ENCODE data around the gene RPS6KB2.
A peak's percentile ranks its signal among the peaks of the same experiment; 100 is the strongest.
"Not testable (repeated sequence)": the region's sequence is repeated elsewhere in the genome, so short reads cannot be mapped to it uniquely, and the experiment has no call there.

Gene RPS6KB2

DNA sequence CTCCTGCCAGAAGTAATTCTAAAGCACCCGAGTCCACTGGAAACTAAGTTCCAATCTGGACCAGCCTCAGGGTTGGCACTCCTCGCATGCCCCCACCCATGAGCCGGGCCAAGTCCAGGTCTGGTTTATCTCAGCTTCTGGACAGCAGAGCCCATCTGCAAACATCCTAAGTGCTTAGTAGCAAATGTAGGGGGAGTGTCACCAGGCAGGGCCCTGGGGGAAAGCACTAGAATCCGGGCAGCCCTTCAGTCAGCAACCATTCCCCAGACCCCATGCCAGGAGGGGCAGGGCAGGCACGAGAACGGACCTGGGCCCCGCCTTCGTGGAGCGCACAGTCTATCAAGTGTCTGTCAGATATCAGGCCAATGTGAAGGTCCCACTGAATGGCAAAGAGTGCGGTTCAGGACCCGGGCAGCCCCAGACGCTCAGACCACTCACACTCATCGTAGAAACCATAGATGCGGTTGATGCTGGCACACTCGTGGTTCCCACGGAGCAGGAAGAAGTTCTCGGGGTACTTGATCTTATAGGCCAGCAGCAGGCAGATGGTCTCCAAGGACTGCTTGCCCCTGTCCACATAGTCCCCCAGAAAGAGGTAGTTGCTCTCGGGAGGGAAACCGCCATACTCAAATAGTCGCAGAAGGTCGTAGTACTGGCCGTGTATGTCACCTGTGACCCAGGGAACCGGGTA, 27.9 kb upstream of the RPS6KB2 start:
- Histone ChIP-seq H3K27me3 (ENCODE audit: control insufficient read depth, insufficient read depth, low read length) (no peaks in the 10 kb centered on the region), H3K36me3 (ENCODE audit: control insufficient read depth, insufficient read depth, low read length) (peaks cover 11% of the 10 kb centered on the region), H3K9ac (ENCODE audit: low read length) (peak overlapping the region; percentile 93), H3K9me3 (ENCODE audit: control insufficient read depth, low read length) (no peaks in the 10 kb centered on the region), H3K4me1 (ENCODE audit: control insufficient read depth, insufficient read depth, low read length) (peaks cover 16% of the 10 kb centered on the region), H3K4me3 (ENCODE audit: low read length) (peak overlapping the region; percentile 82)

DNA sequence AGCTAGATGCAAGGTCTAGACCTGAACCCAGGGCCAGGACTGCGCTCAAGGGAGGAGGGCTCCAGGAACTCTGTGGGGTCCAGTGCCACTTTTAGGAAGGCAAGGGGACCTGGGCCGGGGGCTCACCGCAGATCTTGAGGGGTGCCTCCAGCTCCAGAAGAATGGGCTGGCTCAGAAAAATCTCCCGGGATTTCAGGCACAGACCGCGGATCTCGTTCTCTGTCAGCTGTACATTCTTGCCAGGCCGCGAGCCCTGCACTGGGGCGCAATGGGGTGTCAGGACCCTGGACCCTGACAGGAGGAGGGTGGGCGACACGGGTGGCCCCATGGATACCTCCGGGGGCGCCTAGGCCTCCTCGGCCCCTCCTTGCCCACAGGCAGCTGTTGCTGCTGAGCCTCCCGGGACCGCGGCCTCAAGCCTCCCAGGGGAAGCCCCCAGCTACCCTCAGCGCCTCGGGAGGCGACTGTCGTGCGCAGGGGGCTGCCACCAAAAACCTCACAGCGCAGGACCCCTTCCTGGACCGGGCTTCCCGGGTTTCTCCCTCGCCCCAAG, 27.3 kb upstream of the RPS6KB2 start:
- peaks cover 16% of the 10 kb centered on the region for H3K4me1 ChIP-seq (ENCODE audit: control insufficient read depth, insufficient read depth, low read length)

DNA sequence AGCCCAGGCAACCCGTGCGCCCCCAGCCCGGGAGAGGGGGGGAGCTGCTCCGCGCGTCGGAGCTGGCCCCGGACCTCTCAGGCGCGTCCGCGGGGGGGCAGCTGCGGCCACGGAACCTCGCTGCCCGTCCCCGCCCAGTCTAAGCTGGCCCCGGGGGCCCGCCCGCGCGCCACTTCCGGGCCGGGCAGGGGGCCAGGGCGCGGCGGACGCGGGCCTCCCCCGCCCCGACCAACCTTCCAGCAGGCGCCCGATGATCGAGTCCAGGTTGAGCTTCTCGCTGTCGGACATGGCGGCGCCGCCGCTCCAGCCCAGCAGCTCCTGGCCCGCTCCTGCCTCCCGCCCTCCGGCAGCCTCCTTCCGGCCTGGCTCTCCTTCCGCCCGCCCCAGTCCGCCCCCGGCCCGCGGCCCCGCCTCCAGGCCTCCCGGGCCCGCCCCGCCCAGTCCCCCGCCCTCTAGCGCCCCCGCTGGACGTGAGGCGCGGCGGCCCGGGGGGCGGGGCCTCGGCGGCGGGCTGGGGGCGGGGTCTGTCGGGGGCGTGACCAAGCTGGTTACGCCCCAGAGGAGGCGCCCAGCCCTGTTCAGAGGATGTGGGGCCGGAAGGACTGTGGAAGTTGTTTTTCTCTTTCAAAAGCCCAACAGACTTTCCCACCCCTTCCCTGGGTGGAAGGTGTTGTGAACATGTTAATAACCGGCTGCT, 26.7 kb upstream of the RPS6KB2 start, which contains the start of gene PPP1CA:
Gene PPP1CA, minus strand, starts transcription at position 364 of the 697 bp plus-strand sequence. Its CDS starts 76 bp downstream, at position 288.
- Histone ChIP-seq H3K9me3 (ENCODE audit: control insufficient read depth, low read length) (no peaks in the 10 kb centered on the region), H3K4me1 (ENCODE audit: control insufficient read depth, insufficient read depth, low read length) (peaks cover 16% of the 10 kb centered on the region), H3K27me3 (ENCODE audit: control insufficient read depth, insufficient read depth, low read length) (peaks cover 3% of the 10 kb centered on the region), H3K36me3 (ENCODE audit: control insufficient read depth, insufficient read depth, low read length) (peaks cover 11% of the 10 kb centered on the region), H3K4me3 (ENCODE audit: low read length) (peak within 1 kb of the TSS; percentile 82), H3K9ac (ENCODE audit: low read length) (peak within 1 kb of the TSS; percentile 93)

More for the DNA sequence above, 27.3 kb upstream of the RPS6KB2 start:
- Histone ChIP-seq H3K27me3 (ENCODE audit: control insufficient read depth, insufficient read depth, low read length) (no peaks in the 10 kb centered on the region), H3K9me3 (ENCODE audit: control insufficient read depth, low read length) (no peaks in the 10 kb centered on the region), H3K36me3 (ENCODE audit: control insufficient read depth, insufficient read depth, low read length) (peaks cover 11% of the 10 kb centered on the region), H3K4me3 (ENCODE audit: low read length) (peak overlapping the region; percentile 82), H3K9ac (ENCODE audit: low read length) (peak overlapping the region; percentile 93)

DNA sequence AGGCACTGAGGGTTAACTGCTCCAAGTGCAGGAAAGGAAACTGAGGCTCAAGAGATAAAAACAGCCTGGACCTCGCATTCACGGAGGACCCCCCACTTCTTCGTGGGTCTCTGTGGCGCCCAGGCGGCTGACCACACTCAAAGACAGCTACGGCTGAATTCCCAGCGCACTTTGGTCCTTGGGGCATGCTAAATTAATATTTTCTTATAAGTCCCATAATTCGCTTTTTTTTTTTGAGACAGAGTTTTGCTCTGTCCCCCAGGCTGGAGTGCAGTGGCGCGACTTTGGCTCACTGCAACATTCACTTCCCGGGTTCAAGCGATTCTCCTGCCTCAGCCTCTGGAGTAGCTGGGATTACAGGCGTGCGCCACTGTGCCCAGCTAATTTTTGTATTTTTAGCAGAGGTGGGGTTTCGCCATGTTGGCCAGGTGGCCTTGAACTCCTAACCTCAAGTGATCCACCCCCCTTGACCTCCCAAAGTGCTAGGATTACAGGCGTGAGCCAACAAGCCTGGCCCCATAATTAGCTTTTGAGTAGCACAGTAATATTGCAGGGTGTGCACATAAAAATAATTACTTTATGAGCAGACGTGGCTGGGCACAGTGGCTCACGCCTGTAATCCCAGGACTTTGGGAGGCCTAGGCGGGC, 26.0 kb upstream of the RPS6KB2 start:
- Histone ChIP-seq H3K36me3 (ENCODE audit: control insufficient read depth, insufficient read depth, low read length) (peaks cover 11% of the 10 kb centered on the region), H3K9ac (ENCODE audit: low read length) (peak overlapping the region; percentile 87), H3K4me3 (ENCODE audit: low read length) (peak overlapping the region; percentile 8), H3K4me1 (ENCODE audit: control insufficient read depth, insufficient read depth, low read length) (peaks cover 16% of the 10 kb centered on the region)
- not testable (repeated sequence) for H3K27me3 ChIP-seq (ENCODE audit: control insufficient read depth, insufficient read depth, low read length); H3K9me3 ChIP-seq (ENCODE audit: control insufficient read depth, low read length)

DNA sequence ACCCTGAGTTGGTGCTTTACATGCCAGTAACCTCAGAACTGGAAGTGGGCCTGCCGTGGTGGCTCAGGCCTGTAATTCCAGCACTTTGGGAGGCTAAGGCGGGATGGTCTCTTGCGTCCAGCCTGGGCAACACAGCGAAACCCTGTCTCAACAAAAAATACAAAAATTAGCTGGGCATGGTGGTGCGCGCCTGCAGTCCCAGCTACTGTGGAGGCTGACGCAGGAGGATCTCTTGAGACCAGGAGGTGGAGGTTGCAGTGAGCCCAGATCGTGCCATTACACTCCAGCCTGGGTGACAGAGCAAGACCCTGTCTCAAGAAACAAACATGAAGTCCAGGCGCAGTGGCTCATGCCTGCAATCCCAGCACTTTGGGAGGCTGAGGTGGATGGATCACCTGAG, 25.2 kb upstream of the RPS6KB2 start:
- not testable (repeated sequence) for H3K36me3 ChIP-seq (ENCODE audit: control insufficient read depth, insufficient read depth, low read length); H3K4me3 ChIP-seq (ENCODE audit: low read length); H3K27me3 ChIP-seq (ENCODE audit: control insufficient read depth, insufficient read depth, low read length); H3K9ac ChIP-seq (ENCODE audit: low read length); H3K9me3 ChIP-seq (ENCODE audit: control insufficient read depth, low read length)
- H3K4me1 ChIP-seq (ENCODE audit: control insufficient read depth, insufficient read depth, low read length) = peaks cover 16% of the 10 kb centered on the region

DNA sequence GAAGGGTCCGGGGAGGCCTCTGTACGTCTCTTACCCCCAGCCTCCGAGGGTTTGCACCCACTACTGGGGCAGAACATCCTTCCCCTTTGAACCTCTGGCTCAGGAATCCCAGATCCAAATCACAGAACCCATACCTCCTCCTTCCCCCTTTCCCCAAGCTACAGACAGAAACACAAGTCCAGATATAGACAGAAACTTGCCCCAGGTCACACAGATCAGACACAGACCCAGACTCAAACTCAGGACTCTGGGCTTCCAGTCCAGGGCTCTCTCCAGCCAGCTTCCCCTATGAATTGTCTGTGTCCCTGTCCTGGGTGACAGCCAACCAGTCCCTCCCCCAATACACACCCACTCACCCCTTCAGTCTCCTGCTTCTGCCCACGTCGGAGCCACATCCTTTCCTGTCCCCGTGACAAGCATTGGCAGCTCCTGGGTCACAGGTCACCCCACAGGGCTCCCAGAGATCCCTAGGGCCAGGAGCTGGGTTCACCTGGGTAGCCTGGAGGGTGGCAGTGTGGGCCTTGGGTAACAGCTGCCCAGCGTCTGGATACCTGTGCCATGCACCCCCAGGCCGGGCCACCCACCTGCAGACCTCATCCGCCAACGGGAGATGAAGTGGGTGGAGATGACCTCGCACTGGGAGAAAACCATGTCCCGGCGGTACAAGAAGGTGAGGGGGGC, 23.6 kb upstream of the RPS6KB2 start:
- Histone ChIP-seq H3K4me1 (ENCODE audit: control insufficient read depth, insufficient read depth, low read length) (peaks cover 18% of the 10 kb centered on the region), H3K4me3 (ENCODE audit: low read length) (no peak overlapping the region)

DNA sequence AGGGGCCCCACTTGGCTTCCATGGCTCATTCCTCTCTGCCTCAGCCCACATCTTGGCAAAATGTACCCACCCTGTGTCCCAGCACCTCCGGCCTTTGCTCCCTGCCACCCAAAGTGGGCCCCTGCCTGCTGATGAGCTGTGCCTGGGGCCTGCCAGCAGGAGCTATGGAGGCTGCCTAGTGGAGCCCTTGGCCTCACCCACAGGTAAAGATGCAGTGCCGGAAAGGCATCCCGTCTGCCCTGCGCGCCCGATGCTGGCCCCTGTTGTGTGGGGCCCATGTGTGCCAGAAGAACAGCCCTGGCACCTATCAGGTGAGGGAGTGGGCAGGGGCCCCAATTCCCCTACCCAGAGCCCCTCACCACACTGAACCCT, 23.1 kb upstream of the RPS6KB2 start:
- no peaks in the 10 kb centered on the region for H3K36me3 ChIP-seq (ENCODE audit: control insufficient read depth, insufficient read depth, low read length)
- no peak overlapping the region for H3K4me3 ChIP-seq (ENCODE audit: low read length)
- H3K9ac ChIP-seq (ENCODE audit: low read length) = no peak overlapping the region
- no peaks in the 10 kb centered on the region for H3K9me3 ChIP-seq (ENCODE audit: control insufficient read depth, low read length)
- H3K4me1 ChIP-seq (ENCODE audit: control insufficient read depth, insufficient read depth, low read length) = peaks cover 22% of the 10 kb centered on the region
- peaks cover 3% of the 10 kb centered on the region for H3K27me3 ChIP-seq (ENCODE audit: control insufficient read depth, insufficient read depth, low read length)

More for the DNA sequence above, 23.6 kb upstream of the RPS6KB2 start:
- H3K27me3 ChIP-seq (ENCODE audit: control insufficient read depth, insufficient read depth, low read length) = peaks cover 3% of the 10 kb centered on the region
- no peaks in the 10 kb centered on the region for H3K9me3 ChIP-seq (ENCODE audit: control insufficient read depth, low read length)
- H3K36me3 ChIP-seq (ENCODE audit: control insufficient read depth, insufficient read depth, low read length) = no peaks in the 10 kb centered on the region
- H3K9ac ChIP-seq (ENCODE audit: low read length) = no peak overlapping the region

DNA sequence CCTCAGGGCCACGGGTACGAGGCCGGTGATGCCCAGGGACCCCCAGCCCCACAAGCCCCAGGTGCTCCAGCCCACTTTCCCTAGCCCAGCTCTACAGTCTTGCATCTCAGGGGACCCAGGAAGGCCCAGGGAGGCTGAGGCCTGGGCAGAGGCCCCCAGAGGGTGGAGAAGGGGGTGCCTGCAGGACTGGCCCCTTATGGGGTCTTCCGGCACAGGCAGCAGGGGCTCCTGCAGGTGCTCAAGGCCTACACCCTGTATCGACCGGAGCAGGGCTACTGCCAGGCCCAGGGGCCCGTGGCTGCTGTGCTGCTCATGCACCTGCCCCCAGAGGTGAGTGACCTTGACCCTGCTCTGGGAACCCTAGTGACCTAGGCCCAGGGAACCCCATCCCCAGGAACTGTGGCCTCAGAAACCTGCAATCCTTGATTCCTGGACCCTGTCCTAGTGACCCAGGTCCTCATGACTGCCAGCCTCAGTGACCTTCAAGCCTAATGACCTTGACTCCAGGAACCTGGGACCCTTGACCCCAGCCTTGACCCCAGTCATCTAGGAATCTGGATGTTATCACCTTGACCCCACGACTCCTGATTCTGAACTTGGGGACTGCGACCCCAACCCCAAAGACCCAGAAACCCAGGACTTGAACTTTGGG, 22.5 kb upstream of the RPS6KB2 start:
- Histone ChIP-seq H3K9me3 (ENCODE audit: control insufficient read depth, low read length) (no peaks in the 10 kb centered on the region), H3K4me1 (ENCODE audit: control insufficient read depth, insufficient read depth, low read length) (peaks cover 21% of the 10 kb centered on the region), H3K27me3 (ENCODE audit: control insufficient read depth, insufficient read depth, low read length) (peaks cover 7% of the 10 kb centered on the region), H3K36me3 (ENCODE audit: control insufficient read depth, insufficient read depth, low read length) (no peaks in the 10 kb centered on the region), H3K4me3 (ENCODE audit: low read length) (no peak overlapping the region), H3K9ac (ENCODE audit: low read length) (no peak overlapping the region)

DNA sequence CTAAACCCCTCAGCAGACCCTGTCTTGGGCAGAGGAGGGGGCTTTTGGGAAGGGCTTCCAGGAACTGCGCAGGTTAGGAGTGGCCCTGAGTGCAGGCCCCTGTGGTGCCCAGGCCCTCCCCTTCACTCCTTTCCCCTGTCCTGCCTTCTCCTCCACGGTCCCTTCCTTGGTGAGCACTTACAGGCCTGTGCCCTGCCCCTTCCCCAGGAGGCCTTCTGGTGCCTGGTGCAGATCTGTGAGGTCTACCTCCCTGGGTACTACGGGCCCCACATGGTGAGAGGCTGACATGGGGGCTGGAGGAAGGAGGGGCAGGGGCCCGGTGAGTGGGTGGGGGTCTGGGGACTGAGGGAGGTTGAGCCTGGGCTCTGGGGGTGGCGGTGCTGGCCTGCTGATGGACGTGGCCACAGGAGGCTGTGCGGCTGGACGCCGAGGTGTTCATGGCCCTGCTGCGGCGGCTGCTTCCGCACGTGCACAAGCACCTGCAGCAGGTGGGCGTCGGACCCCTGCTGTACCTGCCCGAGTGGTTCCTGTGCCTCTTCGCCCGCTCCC, 21.8 kb upstream of the RPS6KB2 start:
- H3K36me3 ChIP-seq (ENCODE audit: control insufficient read depth, insufficient read depth, low read length) = no peaks in the 10 kb centered on the region
- no peak overlapping the region for H3K9ac ChIP-seq (ENCODE audit: low read length)
- no peak overlapping the region for H3K4me3 ChIP-seq (ENCODE audit: low read length)
- H3K27me3 ChIP-seq (ENCODE audit: control insufficient read depth, insufficient read depth, low read length) = peaks cover 13% of the 10 kb centered on the region
- H3K9me3 ChIP-seq (ENCODE audit: control insufficient read depth, low read length) = no peaks in the 10 kb centered on the region
- H3K4me1 ChIP-seq (ENCODE audit: control insufficient read depth, insufficient read depth, low read length) = peaks cover 26% of the 10 kb centered on the region

DNA sequence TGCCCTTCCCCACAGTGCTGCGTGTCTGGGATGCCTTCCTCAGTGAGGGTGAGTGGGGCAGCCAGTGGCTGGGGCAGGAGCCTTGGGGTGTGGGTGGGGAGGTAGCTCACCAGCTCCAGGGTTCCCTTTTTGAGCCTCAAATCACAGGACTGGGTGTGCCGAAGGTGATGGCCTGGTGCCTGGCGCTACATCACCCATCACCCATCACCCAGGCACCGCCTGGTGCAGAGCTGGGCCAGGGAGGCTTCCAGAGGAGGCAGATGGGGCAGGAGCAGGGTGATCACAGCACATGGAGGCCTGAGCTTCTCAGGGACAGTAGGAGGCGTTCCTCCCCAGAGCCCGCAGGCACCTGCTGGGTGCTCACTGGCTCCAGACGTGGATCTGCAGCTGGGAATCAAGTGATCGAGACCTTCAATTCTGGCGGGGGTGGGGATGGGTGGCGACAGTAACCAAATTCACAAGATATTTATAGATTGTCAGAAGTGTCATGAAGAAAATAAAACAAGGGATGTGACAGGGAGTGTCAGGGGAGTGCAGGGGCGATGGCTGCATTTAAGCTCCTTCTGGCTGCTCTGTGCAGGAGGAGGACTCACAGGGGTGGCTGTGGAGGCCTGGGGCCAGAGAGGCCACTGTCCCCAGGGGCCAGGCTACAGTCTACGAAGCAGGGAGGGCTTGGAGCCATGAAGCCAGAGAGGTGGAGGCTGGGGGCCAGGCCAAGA, 21.2 kb upstream of the RPS6KB2 start:
- no peaks in the 10 kb centered on the region for H3K36me3 ChIP-seq (ENCODE audit: control insufficient read depth, insufficient read depth, low read length)
- H3K9me3 ChIP-seq (ENCODE audit: control insufficient read depth, low read length) = no peaks in the 10 kb centered on the region
- H3K9ac ChIP-seq (ENCODE audit: low read length) = no peak overlapping the region
- H3K4me1 ChIP-seq (ENCODE audit: control insufficient read depth, insufficient read depth, low read length) = peaks cover 26% of the 10 kb centered on the region
- no peak overlapping the region for H3K4me3 ChIP-seq (ENCODE audit: low read length)
- H3K27me3 ChIP-seq (ENCODE audit: control insufficient read depth, insufficient read depth, low read length) = peaks cover 13% of the 10 kb centered on the region
